ENCODE results near the gene NOTCH3.

NOTCH3 gene

DNA sequence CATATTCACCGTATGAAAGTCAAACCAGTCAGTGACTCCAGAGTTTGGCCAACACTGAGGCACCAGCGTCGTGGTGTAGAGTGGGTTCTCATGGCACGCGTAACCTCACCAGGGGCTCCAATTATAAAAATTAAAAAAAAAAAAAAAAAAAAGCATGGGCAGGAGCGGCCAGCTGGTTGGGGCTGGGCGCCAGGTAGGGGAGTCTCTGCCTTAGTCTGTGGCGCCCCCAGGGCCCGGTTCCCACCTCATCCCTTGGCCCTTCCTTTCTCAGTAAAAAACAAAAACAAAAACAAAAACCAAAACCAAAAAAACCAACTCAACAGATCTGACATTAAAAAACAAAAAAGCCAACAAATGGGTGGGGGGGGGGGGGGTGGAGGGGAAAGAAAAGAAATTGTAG lies 36.1 kb upstream of the NOTCH3 start:
- no peak for DNase-seq

DNA sequence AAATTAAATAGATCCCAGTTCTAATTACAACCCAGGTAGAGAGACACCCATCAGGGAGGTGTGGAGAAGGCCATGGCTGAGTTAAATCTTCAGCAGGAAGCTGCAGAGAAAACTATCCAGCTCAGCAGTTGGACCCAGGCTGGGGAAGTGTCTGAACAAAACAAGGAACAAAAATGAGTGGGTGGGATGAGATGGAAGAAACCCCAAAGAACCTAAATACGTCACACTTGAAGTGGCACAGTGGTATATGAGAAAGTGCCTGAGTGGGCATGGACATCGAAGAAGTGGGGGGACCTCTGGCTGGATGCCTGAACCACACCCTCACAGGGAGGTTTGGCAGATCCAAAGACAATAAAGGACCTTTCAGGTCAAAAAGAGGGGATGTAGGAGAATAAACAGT lies 35.0 kb upstream of the NOTCH3 start:
- DNase-seq: no peak

GRCh38 chr19:15234431-15235130 lies 33.8 kb upstream of the NOTCH3 start:
- DNase-seq: no peak

GRCh38 chr19:15231271-15231670 lies 30.5 kb upstream of the NOTCH3 start:
- DNase-seq: peak in 1 of 56 donors; percentile 7

DNA sequence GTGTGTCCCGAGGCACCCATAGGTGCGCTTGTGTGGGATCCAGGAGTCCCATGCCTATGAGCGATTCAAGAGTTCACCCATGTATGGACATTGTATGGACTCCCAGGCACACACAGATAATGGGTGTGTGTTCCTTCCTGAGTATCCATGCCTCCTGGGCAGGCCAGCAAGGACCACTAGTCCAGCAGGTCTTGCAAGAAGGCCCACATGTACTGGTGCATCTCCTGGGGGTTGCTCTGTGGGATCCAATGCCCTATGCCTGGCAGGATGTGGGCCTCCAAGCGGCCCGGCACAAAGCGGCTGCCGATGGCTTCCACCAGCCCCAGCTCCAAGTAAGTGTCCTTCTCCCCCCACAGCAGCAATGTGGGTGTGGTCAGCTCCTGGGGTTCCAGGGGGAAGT lies 26.5 kb upstream of the NOTCH3 start:
- DNase-seq: no peak

DNA sequence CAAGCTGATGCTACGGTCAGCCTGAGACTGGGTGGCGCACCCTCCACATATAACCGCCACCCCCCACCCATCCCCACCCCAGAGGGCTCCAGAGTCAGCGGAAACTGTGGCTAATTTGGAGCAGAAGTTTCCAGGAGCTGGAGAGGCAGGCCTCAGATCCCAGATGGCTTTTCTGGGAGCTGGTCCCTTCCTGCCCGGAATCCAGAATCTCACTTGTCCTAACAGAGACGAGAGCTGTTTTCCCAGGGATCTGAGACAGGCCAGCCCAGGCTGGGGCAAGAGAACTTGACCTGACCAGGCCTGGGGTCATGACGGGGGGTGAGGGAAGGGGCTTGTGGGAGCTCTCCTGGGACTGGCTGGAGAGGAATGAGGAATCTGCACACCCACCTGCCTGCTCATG lies 25.0 kb upstream of the NOTCH3 start:
- DNase-seq: no peak

DNA sequence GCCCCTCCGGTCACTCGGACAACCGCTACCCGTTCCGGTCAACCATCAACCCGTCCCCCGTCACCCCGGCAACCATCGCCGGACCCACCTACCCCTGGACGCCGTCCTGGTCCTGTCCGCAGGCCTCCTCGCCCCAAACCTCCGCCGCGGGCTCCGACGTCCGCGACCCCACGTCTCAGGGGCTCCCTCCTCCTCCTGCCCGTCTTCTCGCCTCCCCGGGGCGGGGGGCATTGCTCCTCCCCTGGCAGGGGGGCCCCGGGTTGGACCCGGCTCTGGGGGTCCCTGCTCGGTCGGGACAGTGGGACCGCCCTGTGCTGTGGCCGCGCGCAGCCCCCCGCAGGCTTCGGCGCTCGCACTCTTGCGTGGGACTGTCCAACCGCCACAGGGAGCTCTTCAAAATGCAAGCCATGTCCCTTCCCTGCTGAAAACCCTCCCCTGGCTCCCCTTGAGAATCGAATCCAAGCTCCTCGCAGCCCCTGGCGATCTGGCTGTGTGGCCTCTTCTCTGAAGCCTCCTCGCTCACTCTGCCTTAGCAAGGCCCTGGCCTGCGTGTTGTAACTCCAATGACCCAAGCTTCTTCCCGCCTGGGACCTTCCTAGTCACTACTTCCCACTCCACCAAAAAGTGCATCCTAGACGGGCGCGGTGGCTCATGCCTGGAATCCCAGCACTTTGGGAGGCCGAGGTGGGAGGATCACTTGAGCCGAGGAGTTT lies 23.0 kb upstream of the NOTCH3 start:
- peak in 16 of 56 donors; percentile 7 to 66 (median 47) for DNase-seq

GRCh38 chr19:15222738-15223648 lies 22.2 kb upstream of the NOTCH3 start:
- DNase-seq: peak; percentile 44 to 96 (median 84)

- DNase-seq: no peak
Measured at GRCh38 chr19:15220833-15221232, 20.0 kb upstream of the NOTCH3 start.

GRCh38 chr19:15218501-15218900 lies 17.7 kb upstream of the NOTCH3 start:
- DNase-seq: no peak

DNA sequence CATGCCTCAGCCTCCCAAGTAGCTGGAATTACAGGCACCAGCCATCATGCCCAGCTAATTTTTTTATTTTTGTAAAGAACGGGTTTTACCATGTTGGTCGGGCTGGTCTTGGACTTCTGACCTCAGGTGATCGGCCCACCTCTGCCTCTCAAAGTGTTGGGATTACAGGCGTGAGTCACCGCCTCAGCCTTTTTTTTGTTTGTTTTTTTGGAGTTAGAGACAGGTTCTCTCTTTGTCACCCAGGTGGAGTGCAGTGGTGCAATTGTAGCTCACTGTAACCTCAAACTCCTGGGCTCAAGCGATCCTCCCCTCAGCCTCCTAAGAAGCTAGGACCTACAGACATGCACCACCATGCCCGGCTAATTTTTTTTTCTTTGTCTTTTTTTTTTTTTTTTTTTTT lies 15.6 kb upstream of the NOTCH3 start:
- DNase-seq: no peak

GRCh38 chr19:15213715-15214381 lies 13.1 kb upstream of the NOTCH3 start:
- no peak for DNase-seq

GRCh38 chr19:15212711-15213110 lies 11.9 kb upstream of the NOTCH3 start:
- no peak for DNase-seq

DNA sequence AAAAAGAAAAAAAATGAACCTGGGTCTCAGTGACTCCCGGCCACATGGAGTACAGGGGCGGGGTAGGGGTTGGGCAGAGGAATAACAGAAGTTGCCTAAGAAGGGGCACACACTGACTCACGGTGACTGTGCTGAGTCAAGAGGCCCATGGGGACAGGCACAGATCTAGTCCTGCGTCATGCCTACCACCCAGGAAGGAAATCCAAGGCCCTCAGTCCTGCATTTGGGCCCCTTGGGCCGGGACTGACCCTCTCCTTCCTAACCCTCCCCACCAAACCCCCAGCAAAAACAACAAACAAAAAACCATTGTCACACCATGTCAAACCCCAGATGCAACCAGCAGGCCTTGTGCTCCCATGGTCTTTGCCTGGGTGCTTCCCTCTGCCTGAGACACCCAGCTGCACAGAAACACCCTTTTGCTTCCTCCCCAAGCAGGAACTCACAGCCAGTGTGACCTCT lies 9.6 kb upstream of the NOTCH3 start:
- DNase-seq: no peak

DNA sequence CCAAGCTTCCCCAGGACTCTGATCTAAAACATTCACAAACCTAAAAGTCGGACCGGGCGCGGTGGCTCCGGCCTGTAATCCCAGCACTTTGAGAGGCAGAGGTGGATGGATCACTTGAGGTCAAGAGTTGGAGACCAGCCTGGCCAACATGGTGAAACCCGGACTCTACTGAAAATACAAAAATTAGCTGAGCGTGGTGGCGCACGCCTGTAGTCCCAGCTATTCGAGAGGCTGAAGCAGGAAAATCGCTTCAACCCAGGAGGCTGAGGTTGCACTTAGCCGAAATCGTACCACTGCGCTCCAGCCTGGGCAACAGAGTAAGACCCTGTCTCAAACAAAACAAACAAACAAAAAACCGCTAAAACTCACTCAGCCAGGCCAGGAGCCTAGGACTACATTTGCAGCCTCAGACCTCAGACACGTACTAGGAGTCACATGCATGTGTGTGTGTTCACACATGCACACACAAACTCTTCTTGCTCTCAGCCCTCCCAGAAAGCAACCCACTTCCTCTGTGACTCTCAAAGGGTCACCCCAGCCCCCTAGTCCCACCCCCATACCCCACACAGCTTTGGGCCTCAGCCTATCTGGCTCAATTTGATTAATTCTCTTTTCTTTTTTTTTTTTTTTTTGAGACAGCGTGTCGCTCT lies 704 bp upstream of the NOTCH3 start:
- no peak for DNase-seq

DNA sequence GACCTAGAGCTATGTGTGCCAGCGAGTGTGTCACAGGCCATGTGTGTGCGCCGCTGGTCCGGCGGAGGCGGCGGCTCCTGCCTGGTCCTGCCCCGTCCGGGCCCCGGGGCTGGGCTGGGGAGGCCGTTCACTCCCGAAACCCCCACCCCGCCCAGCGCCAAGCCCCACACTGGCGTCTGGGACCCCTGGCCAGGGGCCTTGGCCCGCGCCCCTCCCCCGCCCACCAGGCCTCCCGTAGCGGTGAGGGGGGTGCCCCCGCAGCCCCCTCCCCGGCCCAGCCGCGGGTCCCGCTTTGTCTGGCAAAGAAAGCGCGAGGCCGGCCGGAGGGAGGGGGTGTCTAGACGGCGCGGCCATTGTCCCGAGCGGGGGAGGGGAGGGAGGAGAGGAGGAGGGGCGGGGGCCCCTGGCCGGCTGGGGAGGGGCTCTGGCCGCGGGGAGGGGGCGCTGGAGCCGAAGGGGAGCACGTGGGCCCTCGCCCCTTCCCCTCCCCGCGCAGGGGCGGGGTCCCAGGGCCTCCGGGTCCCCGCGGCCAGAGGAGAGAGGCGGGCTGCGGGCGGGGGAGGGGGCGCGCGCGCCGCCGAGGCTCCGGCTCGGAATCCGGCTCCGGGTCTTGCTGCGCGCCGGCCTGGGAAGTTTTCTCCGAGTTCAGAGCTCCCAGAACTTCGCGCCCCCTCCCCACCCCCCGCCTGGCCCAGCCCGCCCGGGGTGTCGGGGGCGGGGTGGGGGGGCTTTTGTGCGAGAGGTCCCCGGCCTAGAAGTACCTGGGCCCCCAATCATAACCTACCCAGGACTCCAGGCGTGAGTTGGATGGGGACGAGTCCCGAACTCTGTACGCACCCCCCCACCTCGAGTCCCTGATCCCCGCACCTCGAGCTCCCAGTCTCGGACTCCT lies 888 bp downstream of the NOTCH3 start:
- peak in 1 of 56 donors; percentile 19 for DNase-seq

DNA sequence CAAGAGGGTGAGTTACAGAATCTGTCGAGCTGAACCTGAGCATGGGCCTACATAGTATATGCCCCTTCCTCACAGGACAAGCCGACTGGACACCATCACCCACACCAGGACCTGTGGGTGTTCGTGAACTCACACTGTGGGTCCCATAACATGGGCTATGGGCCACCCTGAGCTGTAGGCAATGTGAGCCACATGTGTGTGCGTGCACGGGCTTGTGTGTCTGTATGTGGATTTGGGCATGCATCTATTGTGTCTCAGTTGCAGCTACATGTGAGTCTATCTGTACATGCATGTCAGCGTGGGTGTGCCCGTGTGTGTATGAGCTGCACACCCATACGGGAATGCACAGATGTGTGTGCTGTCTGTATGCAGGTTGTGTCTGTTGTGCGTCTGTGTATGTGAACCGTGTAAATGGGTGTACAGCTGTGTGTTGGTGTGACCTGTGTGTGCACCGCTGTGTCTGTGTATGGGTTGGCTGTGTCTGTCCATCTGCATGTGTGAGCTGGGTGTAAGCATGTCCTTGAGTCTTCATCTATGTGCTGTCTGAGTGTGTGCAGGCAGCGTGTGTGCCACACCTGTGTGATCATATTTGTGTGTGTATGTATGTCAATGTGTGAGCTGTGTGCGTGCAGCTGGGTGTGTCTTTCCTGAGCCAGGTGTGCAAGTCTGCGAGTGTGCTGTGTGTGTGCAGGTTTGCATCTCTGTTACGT lies 1.7 kb downstream of the NOTCH3 start:
- no peak for DNase-seq

DNA sequence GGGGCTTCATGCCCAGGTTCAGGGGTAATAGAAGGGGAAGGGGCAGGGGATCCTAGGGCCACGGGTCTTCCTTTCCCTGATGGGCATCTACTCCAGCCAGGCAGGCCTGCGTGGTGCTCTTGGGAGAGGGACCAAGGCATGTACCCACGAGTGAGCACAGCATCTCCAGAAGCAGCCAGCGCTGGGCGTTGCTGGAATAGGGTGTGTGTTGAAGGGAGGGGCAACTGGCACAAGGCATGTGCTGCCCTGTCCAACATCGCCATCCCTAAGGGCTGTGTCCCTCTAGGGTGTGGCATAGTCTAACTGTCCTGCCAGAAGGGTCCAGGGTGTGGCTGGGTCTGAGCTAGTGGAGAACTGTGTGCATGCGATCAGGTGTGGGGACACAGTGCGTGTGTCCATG lies 2.9 kb downstream of the NOTCH3 start:
- no peak for DNase-seq
